SIG-M5 treated with dmso at 0.1 percent for 504 hours (cell line): ENCODE measurements around the gene ALDOB.

Experiments
- DNase-seq: peaks from one replicate; lab custom pipeline; 2025; ENCODE audit not compliant: unreplicated experiment; lab: John Stamatoyannopoulos, UW

Gene ALDOB

DNA sequence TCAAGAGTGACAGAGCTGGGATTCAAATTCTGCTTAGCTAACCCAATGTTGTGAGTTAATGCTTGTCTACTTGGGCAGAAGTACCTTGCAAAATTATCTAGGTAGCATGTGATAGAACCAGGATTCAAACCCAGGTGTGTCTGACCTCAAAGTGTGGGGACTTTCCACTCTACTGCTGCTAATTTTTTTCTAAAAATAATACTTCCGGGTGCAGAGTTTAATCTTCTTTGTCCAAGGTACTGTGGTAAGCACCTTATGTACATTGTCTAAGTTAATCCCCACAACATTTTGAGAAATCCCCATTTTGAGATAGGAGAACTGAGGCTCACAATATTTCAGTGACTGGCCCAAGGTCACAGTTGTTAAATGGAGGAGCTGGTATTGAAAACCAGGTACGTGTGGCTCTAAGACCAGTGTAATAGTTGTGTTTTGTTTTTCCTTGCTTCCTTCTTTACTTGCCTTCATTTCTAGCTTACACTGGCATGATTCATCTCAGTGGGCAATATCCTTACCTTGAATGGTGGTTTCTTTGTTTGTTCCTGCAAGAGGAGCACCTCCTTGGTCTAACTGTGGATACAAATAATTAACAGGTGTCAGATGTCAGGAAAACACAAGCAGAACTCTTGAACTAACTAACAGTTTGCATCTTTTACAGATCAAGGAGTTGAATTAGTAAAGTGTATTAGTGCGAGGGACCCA, 7.5 kb downstream of the ALDOB start:
- DNase-seq = no peak

DNA sequence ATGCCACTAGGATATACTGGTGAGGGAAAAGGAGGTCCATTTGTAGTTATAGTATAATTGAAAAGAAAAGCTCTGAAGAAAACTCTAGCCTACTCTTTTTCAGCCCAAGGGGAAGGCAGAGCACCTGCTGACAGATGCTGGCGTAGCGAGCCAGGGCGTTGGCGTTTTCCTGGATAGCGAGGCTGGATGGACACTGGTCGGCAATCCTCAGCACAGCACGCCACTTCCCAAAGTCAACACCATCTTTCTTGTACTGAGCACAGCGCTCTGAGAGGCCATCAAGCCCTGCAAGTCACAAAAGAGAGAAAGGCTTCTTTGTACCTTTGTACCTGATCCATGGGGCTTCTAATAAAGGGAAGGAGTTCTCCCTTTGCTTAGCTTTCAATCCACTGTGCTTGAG, 8.2 kb downstream of the ALDOB start:
- no peak for DNase-seq

DNA sequence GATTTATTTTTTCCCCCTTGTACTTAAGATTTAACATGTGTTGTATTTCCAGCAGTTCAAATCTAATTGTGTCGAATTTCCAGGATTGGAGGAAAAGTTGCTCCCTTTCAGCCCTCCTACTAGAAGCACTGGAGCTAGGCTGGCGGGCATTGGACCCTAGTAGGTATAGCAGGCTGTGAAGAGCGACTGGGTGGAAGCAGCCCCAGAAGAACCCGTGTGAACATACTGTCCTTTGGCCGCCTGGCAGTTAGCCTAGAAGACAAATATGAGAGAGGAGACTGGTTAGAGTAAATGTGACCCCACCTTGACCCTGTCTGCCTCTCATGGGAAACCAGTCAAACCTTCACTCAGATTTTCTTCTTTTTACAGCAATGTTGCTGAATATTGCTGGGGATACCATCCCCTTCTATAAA, 13.9 kb downstream of the ALDOB start:
- DNase-seq = no peak

DNA sequence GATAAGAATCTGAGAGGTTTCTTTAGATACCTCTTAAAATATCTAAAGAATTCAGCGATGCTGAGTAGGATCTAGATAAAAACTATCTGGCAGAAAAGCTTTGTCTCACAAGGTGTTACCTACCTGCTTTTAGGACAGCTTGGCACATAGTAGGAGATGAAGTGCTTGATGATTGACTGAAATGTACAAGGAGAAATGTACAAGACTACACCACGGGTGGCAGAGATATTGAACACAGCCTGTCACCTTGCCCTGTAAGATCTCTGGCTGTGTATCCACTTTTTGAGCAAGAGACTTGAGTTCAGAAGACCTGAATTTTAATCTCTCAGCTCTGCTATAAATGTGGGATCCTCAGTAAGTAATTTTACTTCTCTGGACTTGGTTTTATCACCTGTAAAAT, 15.7 kb downstream of the ALDOB start:
- DNase-seq = no peak

DNA sequence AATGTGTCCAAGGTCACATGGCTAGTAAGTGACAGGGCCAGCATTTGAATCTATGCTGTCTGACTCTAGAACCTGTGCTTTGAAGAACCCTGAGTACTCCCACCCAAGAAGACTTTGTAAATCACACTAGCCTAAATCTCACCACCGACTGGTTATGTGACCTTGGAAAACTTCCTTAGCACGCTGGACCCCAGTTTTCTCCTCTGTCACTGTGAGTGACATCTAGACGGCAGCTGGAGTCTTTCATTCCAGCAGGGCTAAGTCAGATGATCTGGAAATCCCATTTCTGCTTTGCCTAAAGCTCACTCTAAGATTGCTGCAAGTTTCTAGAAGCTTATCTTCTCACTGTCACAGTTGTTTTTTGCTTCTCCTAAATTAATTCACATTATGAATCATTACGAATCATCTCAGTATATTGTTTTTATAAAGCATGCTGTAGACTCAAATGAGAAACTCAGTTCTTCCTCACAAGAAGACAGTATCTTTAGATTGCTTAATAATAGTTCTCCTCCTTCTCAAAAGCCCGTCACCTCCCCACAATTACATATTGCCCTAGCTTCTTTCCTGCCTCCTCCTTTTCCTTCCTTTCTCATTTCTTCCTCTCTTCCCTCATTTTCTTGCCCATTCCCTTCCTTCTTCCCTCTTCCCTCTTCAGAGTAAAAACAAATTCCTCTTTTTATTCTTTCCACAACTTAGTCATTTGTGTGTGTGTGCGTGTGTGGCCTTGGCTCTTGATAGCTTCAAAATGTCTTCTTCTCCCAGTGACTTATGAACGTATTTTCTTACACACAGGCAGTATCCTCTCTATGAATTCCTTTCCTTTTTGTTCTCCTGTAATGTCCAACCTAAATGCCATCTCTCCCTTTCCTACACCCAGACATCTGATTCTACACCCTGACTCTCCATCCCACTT, 16.8 kb downstream of the ALDOB start:
- no peak for DNase-seq

DNA sequence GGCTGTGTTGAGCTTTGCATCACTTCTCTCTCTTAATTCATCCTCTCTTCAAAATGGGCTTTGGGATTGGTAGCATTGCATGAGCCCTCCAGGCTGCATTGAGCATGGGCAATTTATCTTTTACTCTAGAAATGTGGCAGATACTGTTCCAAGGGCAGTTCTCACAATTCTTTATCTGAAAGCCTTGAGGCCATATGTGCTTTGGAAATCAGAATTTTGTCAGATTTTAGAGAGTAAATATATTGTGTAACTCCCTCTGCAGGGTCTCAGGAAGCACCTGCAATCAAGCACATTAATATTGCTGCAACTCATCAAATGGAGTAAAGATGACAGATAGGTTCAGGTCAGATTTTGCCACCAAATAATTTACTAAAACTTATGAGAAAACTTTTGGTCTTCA, 17.6 kb downstream of the ALDOB start:
- DNase-seq = no peak

DNA sequence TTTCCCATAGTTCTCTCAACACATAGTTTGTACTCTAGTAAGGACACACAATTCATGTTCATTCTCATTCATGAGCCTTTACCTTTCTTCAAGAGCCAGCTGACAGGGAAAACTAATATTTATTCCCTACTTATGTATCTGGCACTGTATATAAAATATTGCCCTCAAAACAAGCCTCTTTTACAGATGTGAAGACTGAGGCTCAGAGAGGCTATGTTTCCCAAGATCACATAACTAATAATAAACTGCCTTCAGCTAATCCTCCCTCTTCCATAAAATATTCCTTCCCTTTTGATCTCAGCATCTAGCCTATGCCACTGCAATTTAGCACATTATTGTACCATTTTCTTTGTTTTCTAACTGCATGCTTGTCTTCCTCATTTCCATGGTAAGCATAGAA, 18.2 kb downstream of the ALDOB start:
- no peak for DNase-seq

DNA sequence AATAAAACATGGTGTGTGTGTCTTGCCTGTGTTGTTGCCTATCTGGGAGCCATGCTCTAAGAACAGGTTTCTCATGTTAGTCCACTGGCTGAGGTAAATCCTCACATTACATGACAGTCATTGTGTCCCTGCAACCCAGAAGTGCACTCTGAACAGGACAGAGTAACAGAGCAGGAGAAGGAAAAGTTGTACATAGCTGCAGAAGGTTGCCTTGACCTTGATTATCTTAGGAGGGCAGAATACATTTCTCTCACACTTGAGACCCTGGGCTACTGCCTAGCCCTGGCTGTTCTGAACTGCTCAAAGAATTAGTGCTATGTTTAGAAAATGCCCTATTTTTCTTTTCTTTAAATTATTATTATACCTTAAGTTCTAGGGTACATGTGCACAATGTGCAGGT, 20.0 kb downstream of the ALDOB start:
- no peak for DNase-seq

DNA sequence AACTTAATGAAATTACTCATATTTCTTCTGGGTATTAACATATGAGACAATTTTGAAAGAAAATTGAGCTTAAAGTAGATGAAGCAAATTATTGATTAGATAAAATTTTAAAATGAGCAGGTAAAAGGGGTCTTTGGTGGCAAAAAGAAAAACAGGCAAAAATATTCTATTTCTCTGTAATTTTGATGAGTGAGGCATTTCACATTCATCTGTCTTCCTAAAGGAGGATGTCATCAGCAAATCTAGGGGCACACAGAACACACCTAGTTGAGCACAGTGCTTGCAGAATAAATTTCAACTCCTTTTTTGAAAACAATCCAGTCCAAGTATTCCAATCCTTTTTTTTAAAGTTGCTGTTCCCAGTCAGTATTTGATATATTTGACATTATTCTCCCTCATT, 20.7 kb downstream of the ALDOB start:
- no peak for DNase-seq

DNA sequence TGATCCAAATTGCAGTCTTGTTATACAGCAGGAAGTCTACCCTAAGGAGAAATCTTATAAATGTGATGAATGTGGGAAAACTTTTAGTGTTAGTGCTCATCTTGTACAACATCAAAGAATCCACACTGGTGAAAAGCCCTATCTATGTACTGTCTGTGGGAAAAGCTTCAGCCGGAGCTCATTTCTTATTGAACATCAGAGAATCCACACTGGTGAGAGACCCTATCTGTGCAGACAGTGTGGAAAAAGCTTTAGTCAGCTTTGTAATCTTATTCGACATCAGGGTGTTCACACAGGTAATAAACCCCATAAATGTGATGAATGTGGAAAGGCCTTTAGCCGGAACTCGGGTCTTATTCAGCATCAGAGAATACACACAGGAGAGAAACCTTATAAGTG, 26.5 kb downstream of the ALDOB start:
- no peak for DNase-seq

DNA sequence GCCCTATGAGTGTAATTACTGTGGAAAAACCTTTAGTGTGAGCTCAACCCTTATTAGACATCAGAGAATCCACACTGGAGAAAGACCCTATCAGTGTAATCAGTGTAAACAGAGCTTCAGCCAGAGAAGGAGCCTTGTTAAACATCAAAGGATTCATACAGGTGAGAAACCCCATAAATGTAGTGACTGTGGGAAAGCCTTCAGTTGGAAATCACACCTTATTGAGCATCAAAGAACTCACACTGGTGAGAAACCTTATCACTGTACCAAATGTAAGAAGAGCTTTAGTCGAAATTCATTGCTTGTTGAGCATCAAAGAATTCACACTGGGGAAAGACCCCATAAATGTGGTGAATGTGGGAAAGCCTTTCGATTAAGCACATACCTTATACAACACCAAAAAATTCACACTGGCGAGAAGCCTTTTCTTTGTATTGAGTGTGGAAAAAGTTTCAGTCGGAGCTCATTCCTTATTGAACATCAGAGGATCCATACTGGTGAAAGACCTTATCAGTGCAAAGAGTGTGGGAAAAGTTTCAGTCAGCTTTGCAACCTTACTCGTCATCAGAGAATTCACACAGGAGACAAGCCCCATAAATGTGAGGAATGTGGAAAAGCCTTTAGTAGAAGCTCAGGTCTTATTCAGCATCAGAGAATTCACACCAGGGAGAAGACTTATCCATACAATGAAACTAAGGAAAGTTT, 27.0 kb downstream of the ALDOB start:
- DNase-seq = no peak

DNA sequence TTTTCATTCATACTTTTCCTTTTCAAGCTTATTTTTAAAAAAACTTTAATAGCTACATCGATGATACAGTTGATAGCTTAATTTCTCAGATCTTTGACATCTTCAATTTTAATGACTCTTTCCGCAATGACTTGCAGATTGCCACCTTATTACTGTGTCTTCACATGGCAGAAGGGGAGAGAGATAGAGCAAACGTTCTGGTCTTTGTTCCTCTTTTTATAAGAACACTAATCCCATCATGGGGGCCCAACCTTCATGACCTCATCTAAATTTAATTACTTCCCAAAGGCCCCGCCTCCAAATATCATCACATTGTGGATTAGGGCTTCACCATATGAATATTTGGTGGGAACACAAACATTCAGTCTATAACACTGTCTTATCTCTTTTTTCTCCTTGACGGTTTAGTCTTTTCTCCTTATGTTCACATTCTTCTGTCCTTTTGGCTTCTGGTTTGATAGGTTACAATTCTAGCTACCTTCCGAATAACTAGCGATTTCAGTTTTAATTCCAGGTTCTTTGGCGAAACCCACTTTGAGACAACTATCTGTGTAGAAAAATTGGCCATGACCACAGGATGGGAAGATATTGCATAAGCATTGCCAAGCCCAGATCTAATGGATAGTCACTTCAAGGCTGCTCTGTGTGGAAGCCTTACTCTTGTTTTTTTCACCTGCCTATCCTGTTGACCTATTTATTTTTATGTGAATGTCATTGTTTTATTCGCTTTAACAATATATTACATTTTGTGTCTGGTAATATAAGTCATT, 31.9 kb downstream of the ALDOB start:
- DNase-seq = no peak

DNA sequence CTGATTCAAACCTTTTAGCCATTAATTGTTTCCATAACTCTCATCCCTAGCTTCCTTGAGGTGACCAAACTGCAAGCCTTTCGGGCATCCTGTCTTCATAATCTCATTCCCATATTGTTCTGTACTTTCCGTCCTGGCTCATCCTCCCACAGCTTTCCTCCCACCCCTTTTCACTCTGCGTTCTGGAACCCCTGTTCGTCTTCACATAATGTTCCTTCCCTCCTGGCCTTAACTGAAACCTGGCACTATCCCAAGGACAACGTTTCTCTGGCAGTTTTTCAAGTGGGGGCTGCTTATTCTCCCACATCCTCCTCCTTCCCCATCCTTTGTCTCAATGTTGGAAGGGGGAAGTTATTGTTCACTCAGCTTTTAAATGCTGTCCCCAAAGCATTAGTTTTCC, 35.5 kb downstream of the ALDOB start:
- DNase-seq = no peak

DNA sequence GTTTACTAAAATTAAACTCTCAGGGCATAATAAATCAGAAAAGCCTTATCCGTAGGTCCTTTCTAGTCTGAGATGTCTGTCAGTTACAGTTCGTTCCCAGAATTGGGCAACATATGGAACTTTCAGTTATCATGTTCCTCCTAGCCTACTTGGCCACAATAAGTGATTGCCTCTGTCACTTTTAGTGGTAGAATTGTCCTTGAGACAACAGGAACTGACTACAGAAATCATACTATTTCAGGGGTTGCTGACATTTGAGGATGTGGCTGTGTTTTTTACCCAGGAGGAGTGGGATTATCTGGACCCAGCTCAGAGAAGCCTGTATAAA, 36.0 kb downstream of the ALDOB start:
- peak; percentile 29 for DNase-seq

DNA sequence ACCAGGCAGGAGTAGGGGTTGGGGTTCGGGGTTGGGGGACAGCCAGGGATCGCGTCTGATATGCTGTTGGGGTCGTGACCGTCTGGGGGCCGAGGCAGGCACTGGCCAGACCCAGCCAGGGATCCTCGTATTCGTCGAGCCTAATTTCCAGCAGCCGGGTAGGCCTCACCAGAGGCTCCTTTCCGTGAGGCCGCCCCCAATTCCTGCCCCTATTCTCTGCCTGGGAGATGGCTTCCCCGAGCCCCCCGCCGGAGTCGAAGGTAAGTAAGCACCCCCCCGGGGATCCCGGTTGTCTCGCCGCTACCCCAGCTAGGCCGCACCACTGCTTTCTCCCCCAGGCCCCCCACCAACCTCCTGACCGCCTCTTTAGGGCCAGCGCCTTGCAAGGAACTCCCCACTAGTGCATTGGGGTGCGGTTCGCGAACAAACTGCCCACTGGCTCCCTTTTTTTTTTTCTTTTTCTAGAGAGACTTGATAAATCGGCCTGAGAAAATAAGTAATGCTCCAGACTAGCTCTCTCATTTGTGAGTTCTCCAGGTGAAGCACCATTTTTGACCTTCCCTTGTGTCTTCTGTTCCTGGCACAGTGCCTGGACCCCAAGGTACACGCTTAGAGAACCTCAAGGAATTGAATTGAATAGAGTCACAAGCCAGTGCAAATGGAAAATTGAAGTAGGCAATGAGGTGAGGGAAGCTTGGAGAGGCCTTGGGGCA, 36.5 kb downstream of the ALDOB start:
- no peak for DNase-seq

DNA sequence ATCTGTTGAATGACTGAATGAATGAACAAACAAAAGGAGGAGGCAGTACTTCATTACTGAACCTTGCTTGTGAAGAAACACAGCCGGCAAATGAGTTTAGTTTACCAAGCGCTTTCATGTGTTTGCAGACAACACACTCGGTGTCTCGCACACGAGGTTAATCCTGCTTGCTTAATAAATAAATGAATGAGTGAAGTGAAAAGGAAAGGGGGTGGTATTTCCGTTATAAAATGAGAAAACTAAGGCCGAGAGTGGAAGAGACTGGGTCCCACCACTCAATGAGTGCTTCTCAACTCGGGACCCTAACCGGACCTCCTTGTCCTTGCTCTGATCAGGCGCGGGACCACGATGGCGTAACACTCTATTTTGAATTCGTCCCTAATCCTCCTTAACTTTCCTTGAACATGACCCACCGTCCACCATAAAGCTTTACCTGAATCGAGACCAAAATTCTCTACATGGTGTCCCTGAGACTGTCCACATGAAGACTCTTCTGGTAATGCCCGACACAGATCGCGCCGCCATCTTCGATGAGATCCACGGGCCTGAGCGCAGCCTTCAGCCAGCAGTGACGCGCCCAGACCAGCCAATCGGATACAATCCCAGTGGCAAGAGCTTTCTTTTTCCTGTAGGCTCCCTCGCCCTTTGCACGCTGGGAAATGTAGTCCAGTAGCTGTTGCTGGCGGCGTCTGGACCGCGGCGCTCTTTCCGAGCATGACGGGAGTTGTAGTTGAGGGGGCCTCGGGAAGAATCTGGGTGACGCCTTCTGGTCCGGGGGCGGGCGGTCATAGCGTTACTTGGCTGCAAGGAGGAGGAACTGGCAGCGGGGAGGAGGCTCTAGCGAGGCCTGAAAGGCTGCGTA, 37.3 kb downstream of the ALDOB start, which contains the start of the genes MRPL50 and ZNF189:
Gene MRPL50, minus strand, starts transcription at position 551 of the 862 bp plus-strand sequence. Its CDS starts 26 bp downstream, at position 525.
Gene ZNF189, plus strand, starts transcription at position 784 of the 862 bp plus-strand sequence. CDS start 306 bp downstream, outside the sequence.
- peak; percentile 98 for DNase-seq

DNA sequence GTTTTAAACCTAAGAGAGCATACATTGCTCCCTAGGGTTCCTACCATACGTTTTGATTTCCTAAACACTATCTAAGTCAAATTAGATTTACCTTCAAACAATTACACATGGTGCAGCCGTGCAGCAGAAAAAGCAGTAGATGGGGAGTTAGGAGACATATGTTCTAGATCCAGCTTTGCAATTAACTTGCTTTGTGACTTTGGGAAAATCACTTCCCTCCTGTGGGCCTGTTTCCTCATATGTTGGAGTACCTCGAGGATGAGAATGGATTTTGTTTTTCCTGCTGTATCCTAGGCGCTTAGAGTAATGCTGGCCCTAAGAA, 37.9 kb downstream of the ALDOB start:
- no peak for DNase-seq

DNA sequence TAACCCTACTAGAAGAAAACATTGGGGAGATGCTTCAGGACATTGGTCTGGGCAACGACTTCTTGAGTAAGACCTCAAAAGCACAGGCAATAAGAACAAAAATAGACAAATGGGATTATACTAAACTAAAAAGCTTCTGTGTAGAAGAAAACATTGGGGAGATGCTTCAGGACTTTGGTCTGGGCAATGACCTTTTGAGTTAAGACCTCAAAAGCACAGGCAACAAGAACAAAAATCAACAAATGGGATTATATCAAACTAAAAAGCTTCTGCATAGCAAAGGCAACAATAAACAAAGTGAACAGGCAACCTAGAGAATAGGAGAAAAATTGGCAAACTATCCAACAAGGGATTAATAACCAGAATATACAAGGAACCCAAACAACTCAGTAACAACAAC, 40.9 kb downstream of the ALDOB start:
- no peak for DNase-seq

DNA sequence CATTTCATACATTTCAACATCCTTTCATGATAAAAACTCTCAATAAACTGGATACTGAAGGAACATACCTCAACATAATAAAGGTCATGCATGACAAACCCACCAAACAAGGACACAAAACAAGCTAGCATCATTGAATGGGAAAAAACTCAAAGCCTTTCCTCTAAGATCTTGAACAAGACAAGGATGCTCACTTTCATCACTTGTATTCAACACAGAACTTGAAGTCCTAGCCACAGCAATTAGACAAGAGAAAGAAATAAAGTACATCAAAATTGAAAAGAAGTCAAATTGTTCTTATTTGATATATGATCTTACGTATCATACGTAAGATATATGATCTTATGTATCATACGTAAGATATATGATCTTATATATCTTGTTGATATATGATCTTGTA, 42.4 kb downstream of the ALDOB start:
- no peak for DNase-seq
